ENCODE measurements around the gene TUBGCP3.

DNA sequence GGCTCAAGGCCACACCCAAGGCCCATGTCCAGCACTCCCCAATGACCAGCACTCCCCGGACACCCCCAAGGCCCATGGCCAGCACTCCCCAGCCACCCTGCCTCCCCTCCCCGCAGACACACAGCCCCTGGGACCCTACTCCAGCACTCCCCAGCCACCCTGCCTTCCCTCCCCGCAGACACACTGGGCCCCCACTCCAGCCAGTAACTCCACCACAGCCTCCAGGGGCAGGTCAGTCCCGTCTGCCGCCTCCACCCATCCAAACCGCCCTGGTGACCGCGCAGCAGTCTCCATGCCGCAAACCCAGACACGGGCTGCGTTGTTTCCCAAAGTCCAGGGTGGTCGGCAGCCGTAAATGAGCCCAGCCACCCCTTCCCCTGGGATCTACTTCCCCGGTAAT, 141.1 kb downstream of the TUBGCP3 start:
- TF ChIP-seq POLR2AphosphoS5 (IDR thresholded peaks at IDR 0.05; ENCODE audit: low read depth, low read length) (no peak), POLR2A (IDR thresholded peaks at IDR 0.05; ENCODE audit: low read depth, low read length) (no peak)
